COR-L47 (cell line): ENCODE results near the gene FOXA1.

Experiments
- DNase-seq: peaks from one replicate; lab custom pipeline; 2025; lab: John Stamatoyannopoulos, UW

FOXA1 gene

GRCh38 chr14:37589715-37590427 is 5.2 kb downstream of the FOXA1 start:
- DNase-seq: no peak

GRCh38 chr14:37588956-37589714 is 5.9 kb downstream of the FOXA1 start:
- DNase-seq: peak; percentile 65

GRCh38 chr14:37588667-37588955 is 6.4 kb downstream of the FOXA1 start:
- peak; percentile 65 for DNase-seq

- DNase-seq: peak; percentile 56
These were observed 7.0 kb downstream of the FOXA1 start for GRCh38 chr14:37587881-37588666.

GRCh38 chr14:37587131-37587803 is 7.8 kb downstream of the FOXA1 start:
- DNase-seq: peak; percentile 23

- no peak for DNase-seq
These were observed 8.3 kb downstream of the FOXA1 start for GRCh38 chr14:37586797-37587130.

- no peak for DNase-seq
These were observed 8.9 kb downstream of the FOXA1 start for GRCh38 chr14:37585971-37586796.

GRCh38 chr14:37585101-37585511 is 9.9 kb downstream of the FOXA1 start:
- DNase-seq: no peak

- no peak for DNase-seq
These were observed 10.6 kb downstream of the FOXA1 start for GRCh38 chr14:37584211-37585100.

- DNase-seq: peak; percentile 81
These were observed 11.5 kb downstream of the FOXA1 start for GRCh38 chr14:37583358-37584210.

- DNase-seq: no peak
These were observed 14.9 kb downstream of the FOXA1 start for GRCh38 chr14:37580146-37580545.

- no peak for DNase-seq
These were observed 15.8 kb downstream of the FOXA1 start for GRCh38 chr14:37579274-37579673.

- DNase-seq: no peak
These were observed 21.7 kb downstream of the FOXA1 start for GRCh38 chr14:37573356-37573755.

- no peak for DNase-seq
These were observed 23.7 kb downstream of the FOXA1 start for GRCh38 chr14:37571391-37571790.

GRCh38 chr14:37569729-37570128 is 25.3 kb downstream of the FOXA1 start:
- no peak for DNase-seq

GRCh38 chr14:37566811-37567371 is 28.2 kb downstream of the FOXA1 start:
- DNase-seq: no peak

- DNase-seq: peak; percentile 41
These were observed 29.5 kb downstream of the FOXA1 start for GRCh38 chr14:37565550-37565949.

- no peak for DNase-seq
These were observed 31.9 kb downstream of the FOXA1 start for GRCh38 chr14:37563189-37563588.

- DNase-seq: no peak
These were observed 35.7 kb downstream of the FOXA1 start for GRCh38 chr14:37559386-37559785.
